HEK293 (cell line): ENCODE measurements around the gene HNRNPA0.

Source experiments
- EGR2 ChIP-seq: fragments of 450-650 bp; formaldehyde crosslinking; IDR thresholded peaks from 2 replicates; pipeline ENCODE4 v1.5.1; 2016; ENCODE audit warnings: low read depth, missing biosample characterization, missing genetic modification characterization
- FEZF1 ChIP-seq: fragments of 450-650 bp; formaldehyde crosslinking; IDR thresholded peaks from 2 replicates; pipeline ENCODE4 v1.5.1; 2016; ENCODE audit warnings: missing biosample characterization, missing genetic modification characterization
- GLI4 ChIP-seq: fragments of 450-650 bp; formaldehyde crosslinking; IDR thresholded peaks from 2 replicates; pipeline ENCODE4 v1.5.1; 2016; ENCODE audit warnings: missing biosample characterization, missing genetic modification characterization
- HOXA7 ChIP-seq: sonication (generic); formaldehyde crosslinking; IDR thresholded peaks from 2 replicates; pipeline ENCODE4 v1.8.1; 2022; ENCODE audit warnings: missing genetic modification reagents, borderline replicate concordance
- IKZF3 ChIP-seq: fragments of 450-650 bp; IDR thresholded peaks from 2 replicates; pipeline ENCODE4 v1.5.0; 2018; ENCODE audit warnings: missing biosample characterization, mild to moderate bottlenecking, missing genetic modification characterization, moderate library complexity
- KLF1 ChIP-seq: fragments of 450-650 bp; formaldehyde crosslinking; IDR thresholded peaks from 2 replicates; pipeline ENCODE4 v1.5.1; 2016; ENCODE audit warnings: missing biosample characterization, missing genetic modification characterization
- KLF17 ChIP-seq: fragments of 450-650 bp; formaldehyde crosslinking; IDR thresholded peaks from 2 replicates; pipeline ENCODE4 v1.5.1; 2016; ENCODE audit warnings: missing biosample characterization, missing genetic modification characterization
- KLF8 ChIP-seq: fragments of 450-650 bp; formaldehyde crosslinking; IDR thresholded peaks from 2 replicates; pipeline ENCODE4 v1.5.1; 2016; ENCODE audit warnings: missing biosample characterization, missing genetic modification characterization
- PATZ1 ChIP-seq: fragments of 450-650 bp; formaldehyde crosslinking; IDR thresholded peaks from 2 replicates; pipeline ENCODE4 v1.5.1; 2016; ENCODE audit warnings: missing biosample characterization, missing genetic modification characterization
- PBX3 ChIP-seq: sonication (generic); formaldehyde crosslinking; IDR thresholded peaks from 2 replicates; pipeline ENCODE4 v1.8.1; 2022; ENCODE audit warnings: mild to moderate bottlenecking, moderate library complexity, missing genetic modification reagents
- PRDM10 ChIP-seq: fragments of 450-650 bp; formaldehyde crosslinking; IDR thresholded peaks from 2 replicates; pipeline ENCODE4 v1.5.1; 2016; ENCODE audit warnings: missing biosample characterization, missing genetic modification characterization
- RBAK ChIP-seq: fragments of 450-650 bp; formaldehyde crosslinking; IDR thresholded peaks from 2 replicates; pipeline ENCODE4 v1.5.1; 2016; ENCODE audit warnings: missing biosample characterization, missing genetic modification characterization
- SALL2 ChIP-seq: fragments of 450-650 bp; formaldehyde crosslinking; IDR thresholded peaks from 2 replicates; pipeline ENCODE4 v1.5.0; 2017; ENCODE audit warnings: missing biosample characterization, mild to moderate bottlenecking, missing genetic modification characterization, borderline replicate concordance
- SCRT1 ChIP-seq: fragments of 450-650 bp; formaldehyde crosslinking; IDR thresholded peaks from 2 replicates; pipeline ENCODE4 v1.5.1; 2016; ENCODE audit warnings: missing biosample characterization, missing genetic modification characterization, borderline replicate concordance
- ZNF138 ChIP-seq: fragments of 450-650 bp; formaldehyde crosslinking; IDR thresholded peaks from 2 replicates; pipeline ENCODE4 v1.5.1; 2016; ENCODE audit warnings: missing biosample characterization, missing genetic modification characterization, borderline replicate concordance
- ZNF169 ChIP-seq: fragments of 450-650 bp; formaldehyde crosslinking; IDR thresholded peaks from 2 replicates; pipeline ENCODE4 v1.5.1; 2016; ENCODE audit warnings: missing biosample characterization, missing genetic modification characterization
- ZNF2 ChIP-seq: fragments of 450-650 bp; formaldehyde crosslinking; IDR thresholded peaks from 2 replicates; pipeline ENCODE4 v1.5.1; 2016; ENCODE audit warnings: missing biosample characterization, missing genetic modification characterization
- ZNF211 ChIP-seq: fragments of 450-650 bp; formaldehyde crosslinking; IDR thresholded peaks from 2 replicates; pipeline ENCODE4 v1.5.1; 2016; ENCODE audit warnings: low read depth, missing biosample characterization, missing genetic modification characterization
- ZNF362 ChIP-seq: fragments of 450-650 bp; formaldehyde crosslinking; IDR thresholded peaks from 2 replicates; pipeline ENCODE4 v1.5.1; 2016; ENCODE audit warnings: missing biosample characterization, missing genetic modification characterization
- ZNF391 ChIP-seq: fragments of 450-650 bp; formaldehyde crosslinking; IDR thresholded peaks from 2 replicates; pipeline ENCODE4 v1.5.1; 2016; ENCODE audit warnings: low read depth, missing biosample characterization, missing genetic modification characterization, borderline replicate concordance
- ZNF423 ChIP-seq: fragments of 450-650 bp; formaldehyde crosslinking; IDR thresholded peaks from 2 replicates; pipeline ENCODE4 v1.5.1; 2016; ENCODE audit warnings: missing biosample characterization, missing genetic modification characterization
- ZNF48 ChIP-seq: fragments of 450-650 bp; formaldehyde crosslinking; IDR thresholded peaks from 2 replicates; pipeline ENCODE4 v1.5.1; 2016; ENCODE audit warnings: missing biosample characterization, missing genetic modification characterization
- ZNF510 ChIP-seq: fragments of 450-650 bp; formaldehyde crosslinking; IDR thresholded peaks from 2 replicates; pipeline ENCODE4 v1.5.1; 2018; ENCODE audit warnings: mild to moderate bottlenecking, missing genetic modification characterization, missing biosample characterization; ENCODE audit not compliant: insufficient replicate concordance
- ZNF626 ChIP-seq: fragments of 450-650 bp; sonication (Bioruptor Pico); formaldehyde crosslinking; IDR thresholded peaks from 2 replicates; pipeline ENCODE4 v1.5.1; 2018; ENCODE audit warnings: missing biosample characterization, missing genetic modification characterization, inconsistent platforms
- ZNF629 ChIP-seq: fragments of 450-650 bp; formaldehyde crosslinking; IDR thresholded peaks from 2 replicates; pipeline ENCODE4 v1.5.1; 2017; ENCODE audit warnings: missing biosample characterization, missing genetic modification characterization
- ZNF791 ChIP-seq: fragments of 450-650 bp; formaldehyde crosslinking; IDR thresholded peaks from 2 replicates; pipeline ENCODE4 v1.5.1; 2016; ENCODE audit warnings: missing biosample characterization, missing genetic modification characterization
- ZNF830 ChIP-seq: fragments of 450-650 bp; IDR thresholded peaks from 2 replicates; pipeline ENCODE4 v1.5.0; 2018; ENCODE audit warnings: missing biosample characterization, missing genetic modification characterization, low read depth, mild to moderate bottlenecking, moderate library complexity
- TF ChIP-seq, protein P1 (sequence below): fragments of 450-650 bp; formaldehyde crosslinking; IDR thresholded peaks from 2 replicates; pipeline ENCODE4 v1.5.1; 2016; ENCODE audit warnings: missing biosample characterization, missing genetic modification characterization

Gene HNRNPA0

GRCh38 chr5:137754188-137754960, at the start of gene HNRNPA0 (continued):
- TF ChIP-seq, protein P1, sequence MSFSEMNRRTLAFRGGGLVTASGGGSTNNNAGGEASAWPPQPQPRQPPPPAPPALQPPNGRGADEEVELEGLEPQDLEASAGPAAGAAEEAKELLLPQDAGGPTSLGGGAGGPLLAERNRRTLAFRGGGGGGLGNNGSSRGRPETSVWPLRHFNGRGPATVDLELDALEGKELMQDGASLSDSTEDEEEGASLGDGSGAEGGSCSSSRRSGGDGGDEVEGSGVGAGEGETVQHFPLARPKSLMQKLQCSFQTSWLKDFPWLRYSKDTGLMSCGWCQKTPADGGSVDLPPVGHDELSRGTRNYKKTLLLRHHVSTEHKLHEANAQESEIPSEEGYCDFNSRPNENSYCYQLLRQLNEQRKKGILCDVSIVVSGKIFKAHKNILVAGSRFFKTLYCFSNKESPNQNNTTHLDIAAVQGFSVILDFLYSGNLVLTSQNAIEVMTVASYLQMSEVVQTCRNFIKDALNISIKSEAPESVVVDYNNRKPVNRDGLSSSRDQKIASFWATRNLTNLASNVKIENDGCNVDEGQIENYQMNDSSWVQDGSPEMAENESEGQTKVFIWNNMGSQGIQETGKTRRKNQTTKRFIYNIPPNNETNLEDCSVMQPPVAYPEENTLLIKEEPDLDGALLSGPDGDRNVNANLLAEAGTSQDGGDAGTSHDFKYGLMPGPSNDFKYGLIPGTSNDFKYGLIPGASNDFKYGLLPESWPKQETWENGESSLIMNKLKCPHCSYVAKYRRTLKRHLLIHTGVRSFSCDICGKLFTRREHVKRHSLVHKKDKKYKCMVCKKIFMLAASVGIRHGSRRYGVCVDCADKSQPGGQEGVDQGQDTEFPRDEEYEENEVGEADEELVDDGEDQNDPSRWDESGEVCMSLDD, result peak; percentile 94
- TF ChIP-seq ZNF830 (tag by site-specific recombination) (no peak), ZNF626 (tag by site-specific recombination) (no peak), FEZF1 (tag by site-specific recombination) (peak; percentile 50), SALL2 (tag by site-specific recombination) (no peak), ZNF510 (tag by site-specific recombination) (no peak), KLF1 (tag by site-specific recombination) (peak; percentile 62), ZNF629 (tag by site-specific recombination) (peak; percentile 93), PBX3 (CRISPR knock-in tag) (peak; percentile 85; the same call in 1 of the 2 replicates), GLI4 (peak; percentile 73; the same call in 1 of the 2 replicates), ZNF362 (tag by site-specific recombination) (no peak), HOXA7 (CRISPR knock-in tag) (no peak), ZNF138 (tag by site-specific recombination) (no peak), SCRT1 (no peak), IKZF3 (0 out of 2 replicates have a peak, but pooled peaks have one; percentile 54), KLF17 (tag by site-specific recombination) (peak; percentile 58), RBAK (no peak), ZNF791 (no peak), PATZ1 (tag by site-specific recombination) (peak; percentile 100), ZNF391 (peak; percentile 44; the same call in 1 of the 2 replicates), ZNF169 (tag by site-specific recombination) (no peak), ZNF423 (tag by site-specific recombination) (peak; percentile 97), ZNF48 (no peak), KLF8 (tag by site-specific recombination) (peak; percentile 98), EGR2 (tag by site-specific recombination) (peak; percentile 88), PRDM10 (tag by site-specific recombination) (peak; percentile 98), ZNF211 (tag by site-specific recombination) (no peak), ZNF2 (tag by site-specific recombination) (peak; percentile 85; the same call in 1 of the 2 replicates)
